GM19452 (cell line): ENCODE data around the gene EWSR1.

Experiments
- ATAC-seq: cut with Tn5 transposase; IDR thresholded peaks from one replicate; pipeline ENCODE4 v1.9.1; 2021; ENCODE audit not compliant: unreplicated experiment

EWSR1 gene

GRCh38 chr22:29302402-29302680, 34.3 kb downstream of the EWSR1 start:
- no peak for ATAC-seq

GRCh38 chr22:29302681-29303465, 34.8 kb downstream of the EWSR1 start:
- no peak for ATAC-seq

GRCh38 chr22:29305836-29306174, 37.7 kb downstream of the EWSR1 start:
- ATAC-seq = no peak

GRCh38 chr22:29306175-29306834, 38.2 kb downstream of the EWSR1 start, which contains the start of gene GAS2L1:
Gene GAS2L1, plus strand, starts transcription at chr22:29306650. Its CDS starts 1,456 bp downstream, at chr22:29308106.
- ATAC-seq = no peak

GRCh38 chr22:29306835-29307595, 38.9 kb downstream of the EWSR1 start:
- ATAC-seq = no peak

- ATAC-seq = no peak
These were observed 39.6 kb downstream of the EWSR1 start for GRCh38 chr22:29307596-29308147.

- ATAC-seq = no peak
These were observed 40.2 kb downstream of the EWSR1 start for GRCh38 chr22:29308148-29308790.

- ATAC-seq = no peak
These were observed 40.8 kb downstream of the EWSR1 start for GRCh38 chr22:29308791-29309262.

GRCh38 chr22:29309332-29310064, 41.4 kb downstream of the EWSR1 start:
- ATAC-seq = no peak

GRCh38 chr22:29310065-29310862, 42.2 kb downstream of the EWSR1 start:
- ATAC-seq = no peak

GRCh38 chr22:29310863-29311339, 42.8 kb downstream of the EWSR1 start:
- no peak for ATAC-seq

GRCh38 chr22:29311464-29312217, 43.6 kb downstream of the EWSR1 start:
- ATAC-seq = no peak

GRCh38 chr22:29312218-29313125, 44.4 kb downstream of the EWSR1 start:
- no peak for ATAC-seq

- ATAC-seq = no peak
These were observed 45.1 kb downstream of the EWSR1 start for GRCh38 chr22:29313126-29313575.

GRCh38 chr22:29313576-29314466, 45.8 kb downstream of the EWSR1 start:
- no peak for ATAC-seq

GRCh38 chr22:29314537-29315285, 46.6 kb downstream of the EWSR1 start:
- ATAC-seq = no peak
